Measurements from ENCODE around the gene ZNF22.

DNA sequence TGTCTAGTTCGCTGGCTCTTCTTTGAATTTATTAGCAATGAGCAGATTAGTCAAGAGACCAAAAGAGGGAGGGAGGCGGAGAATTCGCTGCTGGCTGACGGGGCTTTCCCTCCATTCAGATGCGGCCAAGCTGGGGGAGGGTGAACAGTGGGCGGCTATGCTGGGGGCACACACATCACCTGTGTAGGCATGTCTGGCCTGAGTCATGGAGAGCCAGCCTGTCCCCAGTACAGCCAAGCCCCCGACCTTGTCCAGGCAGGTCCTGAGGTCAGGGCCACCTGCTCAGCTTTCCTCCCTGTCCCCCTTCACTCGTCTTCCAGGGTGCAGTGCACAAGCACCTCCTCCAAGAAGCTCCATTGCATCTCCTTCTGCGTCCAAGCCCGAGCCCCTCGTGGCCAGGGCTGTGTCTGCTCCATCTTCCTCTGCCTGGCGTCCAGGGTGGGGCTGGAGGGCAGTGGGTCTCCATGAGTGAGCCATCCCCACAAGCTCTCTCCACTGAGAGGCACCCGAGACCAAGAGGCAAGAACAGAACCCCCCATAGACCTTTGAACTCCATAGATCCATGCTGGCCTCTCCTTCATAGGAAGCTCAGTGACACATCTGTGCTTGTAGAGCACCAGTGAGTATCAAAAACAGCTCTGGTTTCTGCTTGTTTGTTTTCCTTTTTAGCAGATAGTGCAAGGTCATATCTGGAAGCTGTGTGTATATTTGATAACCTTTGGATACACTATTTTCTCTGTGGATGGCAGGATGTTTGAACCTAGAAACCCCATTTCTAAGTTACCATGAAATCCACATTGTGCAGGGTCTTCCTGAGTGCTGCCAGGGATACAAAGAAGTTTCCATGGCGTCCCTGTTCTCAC is 20.2 kb upstream of the ZNF22 start:
- TF ChIP-seq, protein P1, sequence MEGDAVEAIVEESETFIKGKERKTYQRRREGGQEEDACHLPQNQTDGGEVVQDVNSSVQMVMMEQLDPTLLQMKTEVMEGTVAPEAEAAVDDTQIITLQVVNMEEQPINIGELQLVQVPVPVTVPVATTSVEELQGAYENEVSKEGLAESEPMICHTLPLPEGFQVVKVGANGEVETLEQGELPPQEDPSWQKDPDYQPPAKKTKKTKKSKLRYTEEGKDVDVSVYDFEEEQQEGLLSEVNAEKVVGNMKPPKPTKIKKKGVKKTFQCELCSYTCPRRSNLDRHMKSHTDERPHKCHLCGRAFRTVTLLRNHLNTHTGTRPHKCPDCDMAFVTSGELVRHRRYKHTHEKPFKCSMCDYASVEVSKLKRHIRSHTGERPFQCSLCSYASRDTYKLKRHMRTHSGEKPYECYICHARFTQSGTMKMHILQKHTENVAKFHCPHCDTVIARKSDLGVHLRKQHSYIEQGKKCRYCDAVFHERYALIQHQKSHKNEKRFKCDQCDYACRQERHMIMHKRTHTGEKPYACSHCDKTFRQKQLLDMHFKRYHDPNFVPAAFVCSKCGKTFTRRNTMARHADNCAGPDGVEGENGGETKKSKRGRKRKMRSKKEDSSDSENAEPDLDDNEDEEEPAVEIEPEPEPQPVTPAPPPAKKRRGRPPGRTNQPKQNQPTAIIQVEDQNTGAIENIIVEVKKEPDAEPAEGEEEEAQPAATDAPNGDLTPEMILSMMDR (conservative IDR thresholded peaks at IDR 0.05; ENCODE audit: low read depth, low read length) = no peak
- no peak for TF ChIP-seq EZH2 (IDR thresholded peaks at IDR 0.05; ENCODE audit: borderline replicate concordance, low read depth, low read length, poor library complexity, severe bottlenecking)

All from A673 (cell line).